Measurements from ENCODE around the gene SUV39H2. TPM values are rescaled to one million over a fixed set of nuclear protein-coding genes. Genes with fewer than 3 reads are reported as not detected.
"Not testable (repeated sequence)": the region's sequence is repeated elsewhere in the genome, so short reads cannot be mapped to it uniquely, and the experiment has no call there.

SUV39H2 gene
- total RNA-seq, 1 donor from 2014 or later: 6.9 TPM

- no peak overlapping the region for H3K27ac ChIP-seq
- H3K27me3 ChIP-seq: no peaks in the 10 kb centered on the region
- TF ChIP-seq POLR2A (IDR thresholded peaks at IDR 0.05) (no peak), CTCF (IDR thresholded peaks at IDR 0.05) (no peak), POLR2AphosphoS5 (IDR thresholded peaks at IDR 0.05; ENCODE audit: insufficient read depth in 1 of 2, low read depth in 1 of 2) (no peak)
- no peaks in the 10 kb centered on the region for H3K9me3 ChIP-seq
- no peaks in the 10 kb centered on the region for H3K4me1 ChIP-seq
- intact Hi-C loops (cut with DNase I): no loop called here
- DNase-seq (ENCODE audit: extremely low spot score in 2 of 2): no peak
- H3K36me3 ChIP-seq: no peaks in the 10 kb centered on the region
- no peak overlapping the region for H3K4me3 ChIP-seq
Measured at GRCh38 chr10:14859775-14860174, 18.9 kb upstream of the SUV39H2 start.

GRCh38 chr10:14860791-14861190 is 17.9 kb upstream of the SUV39H2 start:
- Histone ChIP-seq H3K9me3 (no peaks in the 10 kb centered on the region), H3K27ac (no peak overlapping the region), H3K4me3 (no peak overlapping the region), H3K36me3 (no peaks in the 10 kb centered on the region), H3K27me3 (no peaks in the 10 kb centered on the region), H3K4me1 (no peaks in the 10 kb centered on the region)
- no peak for TF ChIP-seq POLR2AphosphoS5 (IDR thresholded peaks at IDR 0.05; ENCODE audit: insufficient read depth in 1 of 2, low read depth in 1 of 2)
- no peak for TF ChIP-seq POLR2A (IDR thresholded peaks at IDR 0.05)
- no peak for TF ChIP-seq CTCF (IDR thresholded peaks at IDR 0.05)
- intact Hi-C loops (cut with DNase I): no loop called here
- DNase-seq (ENCODE audit: extremely low spot score in 2 of 2): no peak

- H3K4me1 ChIP-seq; H3K9me3 ChIP-seq; DNase-seq (ENCODE audit: extremely low spot score in 2 of 2); H3K27me3 ChIP-seq; H3K4me3 ChIP-seq; intact Hi-C loops (cut with DNase I); H3K27ac ChIP-seq: not testable (repeated sequence)
- peaks cover 0 to 23% of the 10 kb centered on the region in 2 donors for H3K36me3 ChIP-seq
Measured at GRCh38 chr10:14864466-14864865, 14.2 kb upstream of the SUV39H2 start.

- H3K9me3 ChIP-seq; intact Hi-C loops (cut with DNase I); H3K27ac ChIP-seq; DNase-seq (ENCODE audit: extremely low spot score in 2 of 2); H3K4me3 ChIP-seq; H3K27me3 ChIP-seq; H3K4me1 ChIP-seq: not testable (repeated sequence)
- peaks cover 0 to 25% of the 10 kb centered on the region in 2 donors for H3K36me3 ChIP-seq
Measured at GRCh38 chr10:14864871-14865270, 13.8 kb upstream of the SUV39H2 start.

GRCh38 chr10:14873090-14873760 is 5.4 kb upstream of the SUV39H2 start:
- H3K4me1 ChIP-seq: peaks cover 11% of the 10 kb centered on the region
- intact Hi-C loops (cut with DNase I): no loop called here
- H3K36me3 ChIP-seq: peaks cover 0 to 14% of the 10 kb centered on the region in 2 donors
- H3K27ac ChIP-seq: no peak overlapping the region
- DNase-seq (ENCODE audit: extremely low spot score in 2 of 2): no peak
- no peaks in the 10 kb centered on the region for H3K27me3 ChIP-seq
- no peak for TF ChIP-seq CTCF (IDR thresholded peaks at IDR 0.05)
- no peak for TF ChIP-seq POLR2AphosphoS5 (IDR thresholded peaks at IDR 0.05; ENCODE audit: insufficient read depth in 1 of 2, low read depth in 1 of 2)
- TF ChIP-seq POLR2A (IDR thresholded peaks at IDR 0.05): no peak
- H3K9me3 ChIP-seq: no peaks in the 10 kb centered on the region
- H3K4me3 ChIP-seq: no peak overlapping the region

- intact Hi-C loops (cut with DNase I): no loop called here
- no peak for DNase-seq (ENCODE audit: extremely low spot score in 2 of 2)
- Histone ChIP-seq H3K27me3 (no peaks in the 10 kb centered on the region), H3K27ac (no peak overlapping the region), H3K9me3 (no peaks in the 10 kb centered on the region), H3K4me1 (peaks cover 26% of the 10 kb centered on the region), H3K4me3 (no peak overlapping the region), H3K36me3 (no peaks in the 10 kb centered on the region)
- TF ChIP-seq POLR2AphosphoS5 (IDR thresholded peaks at IDR 0.05; ENCODE audit: insufficient read depth in 1 of 2, low read depth in 1 of 2) (no peak), POLR2A (IDR thresholded peaks at IDR 0.05) (no peak), CTCF (IDR thresholded peaks at IDR 0.05) (no peak)
Measured at GRCh38 chr10:14875941-14876340, 2.7 kb upstream of the SUV39H2 start.

Data from vagina (tissue), 2 donors.